ENCODE results near the gene SNRNP27. TPM values are rescaled to one million over a fixed set of nuclear protein-coding genes. Genes with fewer than 3 reads are reported as not detected.

Gene SNRNP27
- total and polyA plus RNA-seq, 2 donors from 2014 or later = 33.6 to 42.6 TPM

DNA sequence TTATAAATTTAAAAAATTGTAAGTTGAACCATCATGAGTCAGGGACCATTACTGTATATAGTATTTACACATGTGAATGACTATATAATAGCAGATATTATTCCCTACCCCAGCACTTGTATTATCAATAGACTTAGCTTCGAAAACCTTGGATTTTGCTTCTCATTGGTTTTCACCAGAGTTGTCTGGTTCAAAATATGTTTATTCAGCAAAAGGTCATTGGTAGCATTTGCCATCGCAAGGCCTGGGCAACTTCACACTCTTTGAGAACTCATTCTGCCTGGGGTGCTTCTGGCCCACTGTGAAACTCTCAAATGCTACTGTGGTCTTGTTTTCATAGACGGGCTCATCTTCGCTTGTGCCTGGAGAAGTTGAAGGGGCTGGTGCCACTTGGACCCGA is 41.3 kb downstream of the SNRNP27 start:
- peaks cover 4 to 35% (median 27%) of the 10 kb centered on the region in 3 donors for H3K36me3 ChIP-seq (ENCODE audit: control insufficient read depth in 2 of 3, insufficient read depth in 3 of 3, low read length in 3 of 3)
- DNase-seq = no peak

GRCh38 chr2:69936906-69937305 is 43.1 kb downstream of the SNRNP27 start:
- intact Hi-C loops (cut with DNase I) = loop anchor here (10.0 kb wide), 1 partner anchor 128 kb away; no protein-coding TSS in a partner anchor
- DNase-seq (peak in 1 of 5 donors; percentile 31), FAIRE-seq (no peak)
- peaks cover 4 to 35% (median 27%) of the 10 kb centered on the region in 3 donors for H3K36me3 ChIP-seq (ENCODE audit: control insufficient read depth in 2 of 3, insufficient read depth in 3 of 3, low read length in 3 of 3)
- no peak overlapping the region for H3K4me3 ChIP-seq (ENCODE audit: low read length in 3 of 3)
- H3K9me3 ChIP-seq (ENCODE audit: control insufficient read depth in 2 of 3, insufficient read depth in 1 of 3, low read length in 3 of 3) = no peaks in the 10 kb centered on the region
- H3K9ac ChIP-seq (ENCODE audit: low read length in 3 of 3) = no peak overlapping the region
- no peaks in the 10 kb centered on the region for H3K27me3 ChIP-seq (ENCODE audit: control insufficient read depth, insufficient read depth, low read length)
- peaks cover 0 to 7% (median 3%) of the 10 kb centered on the region in 3 donors for H3K4me1 ChIP-seq (ENCODE audit: control insufficient read depth in 2 of 3, insufficient read depth in 2 of 3, low read depth in 1 of 3, low read length in 3 of 3)
- no peak for TF ChIP-seq CTCF (IDR thresholded peaks at IDR 0.05; ENCODE audit: borderline replicate concordance, extremely low read depth, insufficient read depth)
- no peak overlapping the region for H3K27ac ChIP-seq (ENCODE audit: low read depth in 2 of 2, low read length in 2 of 2)

More for the DNA sequence above, 41.3 kb downstream of the SNRNP27 start:
- Histone ChIP-seq H3K4me3 (ENCODE audit: low read length in 3 of 3) (no peak overlapping the region), H3K4me1 (ENCODE audit: control insufficient read depth in 2 of 3, insufficient read depth in 2 of 3, low read depth in 1 of 3, low read length in 3 of 3) (peaks cover 0 to 7% (median 3%) of the 10 kb centered on the region in 3 donors), H3K27me3 (ENCODE audit: control insufficient read depth, insufficient read depth, low read length) (no peaks in the 10 kb centered on the region), H3K27ac (ENCODE audit: low read depth in 2 of 2, low read length in 2 of 2) (no peak overlapping the region), H3K9ac (ENCODE audit: low read length in 3 of 3) (no peak overlapping the region), H3K9me3 (ENCODE audit: control insufficient read depth in 2 of 3, insufficient read depth in 1 of 3, low read length in 3 of 3) (no peaks in the 10 kb centered on the region)
- no peak for FAIRE-seq
- no peak for TF ChIP-seq CTCF (IDR thresholded peaks at IDR 0.05; ENCODE audit: borderline replicate concordance, extremely low read depth, insufficient read depth)
- intact Hi-C loops (cut with DNase I) = loop anchor here (10.0 kb wide), 1 partner anchor 130 kb away; no protein-coding TSS in a partner anchor

DNA sequence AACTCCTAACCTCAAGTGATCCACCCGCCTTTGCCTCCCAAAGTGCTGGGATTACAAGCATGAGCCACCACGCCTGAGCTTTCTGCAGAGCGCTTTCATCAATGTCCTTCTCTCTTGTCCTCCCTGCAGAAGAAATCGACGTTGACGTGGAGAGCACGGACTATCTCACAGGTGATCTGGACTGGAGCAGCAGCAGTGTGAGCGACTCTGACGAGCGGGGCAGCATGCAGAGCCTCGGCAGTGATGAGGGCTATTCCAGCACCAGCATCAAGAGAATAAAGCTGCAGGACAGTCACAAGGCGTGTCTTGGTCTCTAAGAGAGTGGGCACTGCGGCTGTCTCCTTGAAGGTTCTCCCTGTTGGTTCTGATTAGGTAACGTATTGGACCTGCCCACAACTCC is 44.2 kb downstream of the SNRNP27 start:
- Histone ChIP-seq H3K4me3 (ENCODE audit: low read length in 3 of 3) (no peak overlapping the region), H3K4me1 (ENCODE audit: control insufficient read depth in 2 of 3, insufficient read depth in 2 of 3, low read depth in 1 of 3, low read length in 3 of 3) (peaks cover 0 to 7% (median 3%) of the 10 kb centered on the region in 3 donors), H3K9ac (ENCODE audit: low read length in 3 of 3) (no peak overlapping the region), H3K27ac (ENCODE audit: low read depth in 2 of 2, low read length in 2 of 2) (no peak overlapping the region), H3K36me3 (ENCODE audit: control insufficient read depth in 2 of 3, insufficient read depth in 3 of 3, low read length in 3 of 3) (peaks cover 4 to 35% (median 27%) of the 10 kb centered on the region in 3 donors), H3K27me3 (ENCODE audit: control insufficient read depth, insufficient read depth, low read length) (no peaks in the 10 kb centered on the region), H3K9me3 (ENCODE audit: control insufficient read depth in 2 of 3, insufficient read depth in 1 of 3, low read length in 3 of 3) (no peaks in the 10 kb centered on the region)
- TF ChIP-seq CTCF (IDR thresholded peaks at IDR 0.05; ENCODE audit: borderline replicate concordance, extremely low read depth, insufficient read depth) = no peak
- intact Hi-C loops (cut with DNase I) = loop anchor here (10.0 kb wide), 1 partner anchor 127 kb away; no protein-coding TSS in a partner anchor
- FAIRE-seq (no peak), DNase-seq (no peak)

Data from kidney (tissue), 14 donors.